Bone marrow (tissue), 2 donors: Measurements from ENCODE around the gene NEURL3.

Experiments
- DNase-seq, 2 donors: peaks; one replicate each; lab custom pipeline; 2025; lab: John Stamatoyannopoulos, UW

The NEURL3 gene

GRCh38 chr2:96527286-96528005, 22.3 kb upstream of the NEURL3 start:
- DNase-seq: peak in 1 of 2 donors; percentile 67

- DNase-seq: no peak
Observed at GRCh38 chr2:96526615-96527285, 21.6 kb upstream of the NEURL3 start.

- no peak for DNase-seq
Observed at GRCh38 chr2:96526101-96526591, 21.0 kb upstream of the NEURL3 start.

DNA sequence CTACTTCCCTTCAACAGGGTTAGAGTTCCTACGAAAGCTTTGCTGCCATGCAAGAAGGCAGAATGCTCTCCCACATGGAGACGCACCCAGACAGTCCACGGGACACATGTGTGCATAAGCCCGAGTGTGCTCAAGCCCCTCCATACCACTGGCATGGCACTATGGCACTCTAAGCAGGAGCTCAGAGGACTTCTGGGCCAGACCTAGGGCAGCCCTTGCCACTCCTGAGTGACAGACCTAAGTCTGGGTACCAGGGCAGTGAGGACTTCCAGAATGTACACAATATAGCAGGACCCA, 20.0 kb upstream of the NEURL3 start:
- DNase-seq: no peak

DNA sequence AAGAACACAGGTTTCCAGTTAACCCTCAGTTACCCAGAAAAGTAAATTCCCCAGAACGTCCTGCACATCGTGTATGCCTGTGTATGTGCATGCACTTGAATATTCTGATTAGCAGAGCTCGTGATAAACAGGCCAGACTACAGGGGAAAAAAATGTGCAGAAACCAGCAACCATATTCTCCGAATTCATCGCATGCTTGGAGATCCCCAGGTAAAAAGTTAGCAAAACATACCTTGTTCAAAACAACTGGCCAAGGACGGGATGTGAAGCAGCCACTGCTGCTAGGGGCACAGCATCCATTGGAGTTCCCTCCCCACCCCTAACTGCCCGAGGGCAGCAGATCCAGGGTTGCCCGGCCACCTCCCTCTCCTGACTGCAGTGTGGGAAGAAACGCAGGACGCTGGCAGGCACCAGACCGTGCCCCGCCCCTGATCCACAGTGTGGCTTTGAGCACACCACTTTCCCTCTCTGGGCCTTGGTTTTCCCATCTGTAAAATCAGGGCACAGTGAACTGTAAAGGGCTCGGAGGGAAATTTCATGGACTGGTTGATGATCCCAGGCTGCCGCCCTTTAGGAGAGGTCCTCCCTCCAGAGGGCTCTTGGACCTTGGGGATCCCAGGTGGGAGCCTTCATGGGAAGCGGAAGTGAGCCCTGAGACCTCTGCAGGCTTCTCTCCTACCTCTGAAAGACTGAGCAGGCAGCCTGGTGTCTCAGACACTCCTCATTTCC, 19.5 kb upstream of the NEURL3 start:
- DNase-seq: no peak

GRCh38 chr2:96523659-96524481, 18.7 kb upstream of the NEURL3 start:
- DNase-seq: no peak

DNA sequence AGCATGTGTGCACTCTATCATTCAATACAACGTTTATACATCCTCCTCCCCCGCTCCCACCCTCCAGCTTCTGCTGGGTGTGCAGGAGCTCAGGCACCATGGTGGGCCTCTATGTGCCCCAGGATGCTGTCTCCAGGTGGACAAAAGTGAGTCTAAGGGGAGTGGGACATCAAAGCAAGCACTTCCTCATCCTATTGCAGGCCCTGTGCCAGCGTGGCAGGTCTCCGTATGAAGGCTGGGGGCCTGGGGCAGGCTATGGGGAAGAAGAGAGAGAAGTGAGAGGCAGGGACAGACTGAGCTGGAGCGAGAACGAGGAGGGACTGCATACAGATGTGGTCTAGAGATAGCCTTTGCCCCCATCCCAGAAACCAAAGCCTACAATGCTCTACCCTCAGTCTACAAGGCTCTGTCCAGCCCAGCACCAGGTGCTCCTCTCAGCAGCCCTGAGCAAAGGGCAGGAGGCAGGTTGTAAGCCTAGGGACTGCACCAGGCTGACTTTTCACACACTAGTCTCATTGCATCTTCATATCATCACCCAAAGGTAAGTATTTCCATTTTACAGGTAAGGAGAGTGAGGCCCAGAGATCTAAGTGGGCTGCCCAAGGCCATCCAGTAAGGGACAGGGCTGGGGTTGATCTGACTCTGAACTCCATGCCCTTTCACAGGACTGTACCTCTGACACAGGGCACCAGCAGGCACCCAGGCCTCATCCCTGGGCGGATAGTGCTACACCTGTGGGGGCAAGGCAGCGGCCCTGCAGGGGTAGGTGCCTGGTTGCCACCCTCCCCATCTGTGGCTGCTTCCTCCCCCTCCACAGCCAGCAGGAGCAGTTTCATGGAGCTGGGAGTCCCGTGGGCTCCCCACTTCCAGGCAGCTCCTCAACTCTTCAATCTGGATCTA, 17.4 kb upstream of the NEURL3 start:
- DNase-seq: no peak

DNA sequence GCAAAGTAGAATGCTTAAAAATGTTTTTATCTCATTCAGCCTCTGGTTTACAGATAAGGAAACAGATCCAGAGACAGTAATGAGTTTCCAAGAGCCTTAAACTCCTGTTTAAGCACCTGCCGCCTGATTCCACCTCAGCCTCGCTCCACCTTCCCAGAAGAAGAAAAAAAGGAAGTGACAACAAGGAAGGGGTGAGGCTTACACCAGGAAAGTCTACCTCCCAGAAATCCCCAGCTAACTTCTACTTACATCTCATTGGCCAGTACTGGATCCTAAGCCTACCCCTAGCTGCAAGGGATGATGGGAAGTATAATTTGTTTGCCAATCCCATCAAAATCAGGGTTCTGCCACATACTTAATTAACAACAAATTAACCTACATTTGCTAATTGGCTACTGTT, 16.1 kb upstream of the NEURL3 start:
- no peak for DNase-seq

GRCh38 chr2:96520697-96521096, 15.5 kb upstream of the NEURL3 start:
- DNase-seq: no peak

DNA sequence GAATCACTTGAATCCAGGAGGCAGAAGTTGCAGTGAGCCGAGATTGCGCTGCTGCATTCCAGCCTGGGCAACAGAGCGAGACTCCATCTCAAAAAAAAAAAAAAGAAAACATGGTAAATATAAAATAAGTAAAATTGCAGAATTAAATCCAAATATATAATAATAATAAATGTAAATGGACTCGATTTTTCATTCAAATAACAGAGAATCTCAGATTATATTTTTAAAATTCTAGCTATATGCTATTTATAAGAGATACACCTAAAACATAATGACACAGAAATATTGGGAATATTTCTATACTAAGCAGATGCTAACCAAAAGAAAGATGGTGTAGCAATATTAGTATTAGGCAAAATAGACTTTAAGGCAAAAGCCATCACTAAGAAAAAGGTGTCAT, 15.1 kb upstream of the NEURL3 start:
- no peak for DNase-seq

DNA sequence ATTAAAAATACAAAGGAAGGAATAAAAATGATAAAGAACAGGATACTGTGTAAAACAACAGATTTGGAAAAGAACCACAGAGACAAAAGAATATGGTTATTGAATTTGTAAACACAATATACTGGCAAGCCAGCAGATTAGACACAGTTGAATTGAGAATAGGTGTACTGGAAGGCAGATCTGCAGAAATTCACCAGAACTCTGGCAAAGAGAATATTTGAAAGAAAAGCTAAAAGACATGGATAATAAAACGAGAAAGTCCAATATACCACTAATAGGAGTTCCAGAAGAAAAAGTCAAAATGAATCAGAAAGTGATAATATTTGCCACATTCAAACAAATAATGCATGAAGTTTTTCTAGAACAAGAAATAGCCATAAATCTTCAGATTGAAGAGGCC, 11.9 kb upstream of the NEURL3 start:
- DNase-seq: no peak

DNA sequence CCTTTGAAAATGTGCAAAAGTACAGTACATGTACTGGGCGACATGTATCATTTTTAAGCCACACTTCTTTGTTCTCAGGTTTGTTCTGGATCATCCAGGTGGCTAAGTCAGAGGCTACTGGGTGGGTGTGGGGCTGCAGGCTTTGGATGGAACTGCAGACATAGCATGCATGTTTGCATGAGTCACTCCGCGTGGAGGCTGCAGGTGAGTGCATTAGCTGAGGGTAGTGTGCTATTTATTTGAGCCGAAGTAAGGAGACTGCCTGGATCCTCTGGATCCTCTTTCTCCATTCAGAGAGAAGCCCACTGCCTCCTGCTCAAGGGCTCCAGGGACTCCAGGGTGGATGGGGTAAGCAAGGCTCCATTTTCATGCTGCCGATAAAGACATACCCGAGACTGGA, 9.4 kb upstream of the NEURL3 start:
- no peak for DNase-seq

DNA sequence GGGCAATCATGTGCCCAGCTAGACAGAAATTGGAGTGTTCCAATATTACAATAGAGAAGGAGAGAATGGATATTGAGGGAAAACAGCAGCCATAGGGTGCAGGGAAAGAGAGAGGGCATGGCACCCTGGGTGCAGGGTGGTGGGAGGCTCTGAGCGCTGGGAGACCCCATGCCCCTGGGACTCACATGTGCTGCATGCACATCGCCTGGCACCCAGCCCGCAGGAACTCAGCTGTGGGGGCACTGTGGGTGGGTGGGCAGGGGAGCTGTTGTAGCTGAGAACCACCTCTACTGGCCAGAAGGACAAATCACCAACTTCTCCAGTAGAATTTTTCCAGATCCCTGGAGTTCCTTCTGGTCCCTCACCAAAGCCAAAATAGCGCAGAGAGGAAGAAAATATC, 7.2 kb upstream of the NEURL3 start:
- DNase-seq: no peak

GRCh38 chr2:96511851-96512250, 6.7 kb upstream of the NEURL3 start:
- no peak for DNase-seq

DNA sequence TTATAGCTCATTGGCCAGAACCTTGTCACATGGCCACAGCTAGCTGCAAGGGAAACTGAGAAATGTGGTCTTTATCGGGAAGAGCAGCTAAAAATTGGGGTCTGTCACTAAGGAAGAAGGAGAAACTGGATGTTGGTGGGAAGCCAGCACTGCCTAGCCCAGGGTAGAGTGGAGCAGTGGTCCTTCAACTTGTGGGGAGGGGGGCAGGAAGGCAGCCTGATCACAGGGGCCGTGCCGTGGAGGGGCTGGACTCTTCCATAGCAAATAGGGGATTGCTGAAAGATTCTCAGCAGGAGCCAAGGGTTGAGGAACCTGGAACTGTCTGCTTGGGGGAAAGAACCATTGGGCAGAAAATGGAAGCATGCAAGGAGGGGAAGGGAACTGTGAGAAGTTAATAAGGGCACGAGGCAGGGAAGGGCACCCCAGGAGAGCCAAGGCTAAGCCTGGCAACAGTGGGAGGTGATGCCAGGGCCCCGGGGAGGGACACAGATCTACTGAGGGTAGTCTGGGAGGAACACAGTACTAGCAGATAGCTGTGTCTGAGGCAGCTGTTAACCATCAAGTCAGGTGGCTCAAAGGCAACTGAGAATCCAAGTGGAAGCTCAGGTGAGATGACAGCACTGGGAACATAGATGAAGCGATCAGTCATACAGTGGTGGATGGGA, 5.9 kb upstream of the NEURL3 start:
- no peak for DNase-seq

- no peak for DNase-seq
Observed at GRCh38 chr2:96509847-96510230, 4.7 kb upstream of the NEURL3 start.

DNA sequence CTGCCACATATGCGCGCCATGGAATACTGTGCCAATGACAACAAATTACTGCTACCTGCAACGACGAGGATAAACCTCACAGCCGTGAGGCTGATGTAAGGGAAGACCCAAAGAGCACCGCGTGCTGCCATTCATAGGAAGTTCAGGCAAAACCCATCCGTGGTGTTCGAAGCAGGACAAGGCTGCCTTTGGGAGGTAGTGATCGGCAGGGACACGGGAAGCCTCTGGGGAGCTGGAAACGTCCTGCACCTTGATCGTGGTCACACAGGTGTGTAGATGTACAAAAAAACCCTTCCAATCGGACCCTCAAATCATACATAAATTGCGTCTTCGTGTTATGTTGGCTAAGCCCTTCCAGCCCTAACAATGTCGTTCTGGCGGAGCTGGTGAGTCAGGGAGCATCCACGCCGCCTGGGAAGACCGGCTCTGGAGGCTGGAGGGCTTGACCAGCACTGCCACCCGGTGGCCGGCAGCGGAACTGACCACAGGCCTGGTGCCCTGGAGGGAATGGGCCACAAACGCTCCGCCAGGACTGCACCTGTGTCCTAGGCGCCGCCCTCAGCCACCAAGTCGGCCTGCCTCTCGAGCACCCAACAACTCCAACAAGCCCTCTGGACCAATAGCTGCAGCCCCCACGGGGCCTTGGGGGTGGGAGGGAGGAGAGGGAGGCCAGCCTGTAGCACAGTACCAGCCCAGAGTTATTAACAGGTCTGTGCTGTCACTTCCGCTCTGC, 4.1 kb upstream of the NEURL3 start:
- DNase-seq: peak; percentile 63 to 70

- DNase-seq: no peak
Observed at GRCh38 chr2:96508521-96509113, 3.5 kb upstream of the NEURL3 start.

DNA sequence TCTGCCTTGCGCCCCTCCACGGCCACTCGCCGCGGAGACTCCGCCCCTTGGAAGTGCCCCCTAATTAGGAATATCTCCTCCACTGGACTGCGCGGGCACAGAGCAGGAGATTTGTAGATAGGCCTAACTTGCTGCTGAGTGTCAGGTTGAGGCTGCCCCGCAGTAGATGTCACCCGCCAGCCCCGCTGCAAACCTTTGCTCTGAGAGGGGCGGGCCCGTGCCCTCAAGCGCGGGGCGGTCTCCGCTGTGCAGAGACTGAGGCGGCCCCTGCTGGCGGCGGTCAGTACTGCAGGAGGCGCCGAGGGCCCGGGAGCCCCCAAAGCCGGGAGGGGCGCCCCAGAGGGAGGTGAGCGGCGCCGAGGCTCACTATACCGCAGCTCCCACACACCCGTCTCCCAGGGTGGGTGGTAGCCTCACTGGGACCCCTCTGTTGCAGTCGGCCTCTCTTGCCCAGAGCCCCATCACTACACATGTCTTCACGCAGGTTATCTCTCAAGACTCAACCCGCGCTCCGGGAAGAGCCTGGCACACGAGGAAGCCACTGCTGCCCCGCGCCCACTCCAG, 2.9 kb upstream of the NEURL3 start:
- peak; percentile 32 to 53 for DNase-seq
